ENCODE data around the gene FILIP1L.

DNA sequence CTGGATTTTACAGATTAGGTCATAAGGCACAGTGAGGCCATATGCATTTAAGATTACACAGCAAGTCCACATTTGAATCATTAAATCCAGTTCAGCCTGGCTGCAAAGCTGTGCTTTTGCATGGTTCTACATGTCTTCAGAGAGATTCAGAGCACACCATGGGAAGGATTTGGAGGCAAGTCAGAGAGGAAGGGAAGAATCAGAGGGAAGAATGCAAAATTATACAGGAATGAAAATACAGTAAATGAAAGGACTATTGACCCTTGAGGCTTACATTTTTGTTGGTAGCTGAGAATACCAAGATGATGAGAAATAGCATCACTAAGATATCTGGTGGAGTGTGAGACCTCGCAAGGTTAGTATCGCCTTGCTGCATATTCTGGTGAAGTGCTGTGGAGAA lies 13.9 kb downstream of the FILIP1L start:
- TF ChIP-seq, protein P1, sequence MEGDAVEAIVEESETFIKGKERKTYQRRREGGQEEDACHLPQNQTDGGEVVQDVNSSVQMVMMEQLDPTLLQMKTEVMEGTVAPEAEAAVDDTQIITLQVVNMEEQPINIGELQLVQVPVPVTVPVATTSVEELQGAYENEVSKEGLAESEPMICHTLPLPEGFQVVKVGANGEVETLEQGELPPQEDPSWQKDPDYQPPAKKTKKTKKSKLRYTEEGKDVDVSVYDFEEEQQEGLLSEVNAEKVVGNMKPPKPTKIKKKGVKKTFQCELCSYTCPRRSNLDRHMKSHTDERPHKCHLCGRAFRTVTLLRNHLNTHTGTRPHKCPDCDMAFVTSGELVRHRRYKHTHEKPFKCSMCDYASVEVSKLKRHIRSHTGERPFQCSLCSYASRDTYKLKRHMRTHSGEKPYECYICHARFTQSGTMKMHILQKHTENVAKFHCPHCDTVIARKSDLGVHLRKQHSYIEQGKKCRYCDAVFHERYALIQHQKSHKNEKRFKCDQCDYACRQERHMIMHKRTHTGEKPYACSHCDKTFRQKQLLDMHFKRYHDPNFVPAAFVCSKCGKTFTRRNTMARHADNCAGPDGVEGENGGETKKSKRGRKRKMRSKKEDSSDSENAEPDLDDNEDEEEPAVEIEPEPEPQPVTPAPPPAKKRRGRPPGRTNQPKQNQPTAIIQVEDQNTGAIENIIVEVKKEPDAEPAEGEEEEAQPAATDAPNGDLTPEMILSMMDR (IDR thresholded peaks at IDR 0.05), result no peak
- TF ChIP-seq POLR2A (IDR thresholded peaks at IDR 0.05) (no peak), POLR2AphosphoS5 (IDR thresholded peaks at IDR 0.05; ENCODE audit: insufficient read depth in 1 of 2, low read depth in 1 of 2) (no peak)

Data from vagina (tissue), 2 donors.